K562 (cell line): Measurements from ENCODE around the gene DNASE1L1. TPM values are rescaled to one million over a fixed set of nuclear protein-coding genes. Genes with fewer than 3 reads are reported as not detected.

Source experiments
- ATAC-seq: fragments of 200-7000 bp; cut with Tn5 transposase; 3 replicates; pipeline ENCODE4 v1.9.1; 2020; ENCODE audit warnings: moderate library complexity
- BruUV-seq: library from RNA; stranded (reverse); fragments of 400-500 nt; replicated peaks from 2 replicates; lab custom pipeline; 2021; lab: Mats Ljungman, UMichigan
- CTCF ChIA-PET: fragments of 300-600 bp; formaldehyde crosslinking; extraction: SDS; loops from one replicate; lab custom pipeline; 2021; ENCODE audit warnings: low intra/inter-chr PET ratio; lab: Yijun Ruan, JAX
- POLR2A ChIA-PET: fragments of 300-600, 350-650 bp; sonication (Branson Sonifier 250); formaldehyde crosslinking; extraction: SDS; loops from one replicate; lab custom pipeline; 2021; ENCODE audit warnings: antibody characterized with exemption, inconsistent platforms; lab: Yijun Ruan, JAX
- DNase-seq, 4 experiments: peaks; one replicate each; pipeline versions ENCODE4 v3.0.0 to v3.0.0-alpha.2; 2011 to 2018; ENCODE audit warnings: low spot score in 3 of 4, mixed read lengths in 3 of 4; ENCODE audit errors: extremely low read depth in 1 of 4
- FAIRE-seq: peaks from 2 replicates; lab custom pipeline; 2011; peaks lifted over from hg19 to GRCh38; lab: Jason Lieb, UNC
- H2AFZ ChIP-seq: 2 replicates; pipeline ENCODE4 v1.6.0; 2011; ENCODE audit warnings: low read depth, low read length, control low read depth, inconsistent platforms
- H3K27ac ChIP-seq: fragments of 200-600 bp; 3 replicates; pipeline ENCODE4 v1.8.0; 2011; ENCODE audit warnings: low read depth, mild to moderate bottlenecking, control low read depth, inconsistent platforms, low read length, moderate library complexity, mixed read lengths; ENCODE audit errors: extremely low read depth
- H3K27me3 ChIP-seq, 2 experiments: fragments of 300-600 bp in 1 of 2; 2 replicates in 1 of 2; 3 replicates in 1 of 2; pipeline versions ENCODE4 v1.6.0 to v1.8.0; 2011; ENCODE audit warnings: inconsistent platforms in 2 of 2, low read length in 2 of 2, mild to moderate bottlenecking in 1 of 2, mixed read lengths in 1 of 2, moderate library complexity in 1 of 2; ENCODE audit not compliant: control insufficient read depth in 2 of 2, insufficient read depth in 2 of 2
- H3K36me3 ChIP-seq: fragments of 300-600 bp; 3 replicates; pipeline ENCODE4 v1.8.0; 2011; ENCODE audit warnings: mild to moderate bottlenecking, low read length, inconsistent platforms; ENCODE audit not compliant: control insufficient read depth, insufficient read depth
- H3K4me1 ChIP-seq, 2 experiments: fragments of 200-600 bp in 1 of 2; replicated peaks in 1 of 2; 2 replicates in 1 of 2; 3 replicates in 1 of 2; pipeline versions ENCODE4 v1.5.1 to v1.8.0; 2011; ENCODE audit warnings: inconsistent platforms in 2 of 2, low read length in 2 of 2, mild to moderate bottlenecking in 1 of 2, mixed read lengths in 1 of 2, moderate library complexity in 1 of 2; ENCODE audit not compliant: control insufficient read depth in 2 of 2, insufficient read depth in 2 of 2
- H3K4me2 ChIP-seq: 2 replicates; pipeline ENCODE4 v1.6.1; 2011; ENCODE audit warnings: low read length, control low read depth, inconsistent platforms, mixed read lengths; ENCODE audit not compliant: insufficient read depth
- H3K4me3 ChIP-seq: fragments of 200-600 bp; sonication (generic), shearing (Covaris generic); 2 replicates; pipeline ENCODE4 v1.5.1; 2016; ENCODE audit warnings: control low read depth, inconsistent platforms
- H3K79me2 ChIP-seq: fragments of 200-600 bp; 3 replicates; pipeline ENCODE4 v1.8.0; 2011; ENCODE audit warnings: low read length, inconsistent platforms; ENCODE audit not compliant: control insufficient read depth, insufficient read depth
- H3K9ac ChIP-seq, 2 experiments: 2 replicates each; pipeline versions ENCODE4 v1.6.0 to v1.6.1; 2011; ENCODE audit warnings: low read depth in 2 of 2, low read length in 2 of 2, control low read depth in 1 of 2, inconsistent platforms in 1 of 2, mild to moderate bottlenecking in 1 of 2, mixed read lengths in 1 of 2; ENCODE audit not compliant: insufficient read depth in 1 of 2
- H3K9me1 ChIP-seq: one replicate; pipeline ENCODE4 v1.6.0; 2011; ENCODE audit warnings: inconsistent platforms, mild to moderate bottlenecking, low read length, moderate library complexity; ENCODE audit not compliant: control insufficient read depth, insufficient read depth
- H3K9me3 ChIP-seq: replicated peaks from 2 replicates; pipeline ENCODE4 v1.5.1; 2011; ENCODE audit warnings: low read depth, low read length, inconsistent platforms; ENCODE audit not compliant: control insufficient read depth, insufficient read depth
- H4K20me1 ChIP-seq: replicated peaks from 2 replicates; pipeline ENCODE4 v1.6.1; 2011; ENCODE audit warnings: low read length, inconsistent platforms, mixed read lengths; ENCODE audit not compliant: control insufficient read depth, insufficient read depth
- CBFA2T3 ChIP-seq: fragments of 450-650 bp; IDR thresholded peaks from 2 replicates; pipeline ENCODE4 v1.6.1; 2017
- FOSL1 ChIP-seq: fragments of 200-800 bp; sonication (Bioruptor generic); conservative IDR thresholded peaks from 2 replicates; pipeline ENCODE4 v1.6.1; 2016; ENCODE audit warnings: missing genetic modification characterization, missing compliant biosample characterization
- FOXM1 ChIP-seq, 2 experiments: fragments of 450-650 bp in 1 of 2; sonication (generic) in 1 of 2; formaldehyde crosslinking in 1 of 2; IDR thresholded peaks; 2 replicates each; pipeline versions ENCODE4 v1.6.1 to v1.9.0; 2017 to 2022; ENCODE audit warnings: low read depth in 2 of 2, mild to moderate bottlenecking in 2 of 2, missing genetic modification reagents in 1 of 2, moderate library complexity in 1 of 2
- HNRNPL ChIP-seq: fragments of 200-400 bp; formaldehyde crosslinking; IDR thresholded peaks from 2 replicates; pipeline ENCODE4 v1.6.1; 2017; ENCODE audit warnings: low read depth, mild to moderate bottlenecking, low read length
- KDM5B ChIP-seq: fragments of 200-600 bp; sonication (generic); IDR thresholded peaks from 2 replicates; pipeline ENCODE4 v1.6.1; 2012; ENCODE audit warnings: low read depth, mild to moderate bottlenecking, moderate library complexity, low read length, control low read depth, inconsistent platforms; ENCODE audit not compliant: insufficient replicate concordance
- NR3C1 ChIP-seq: sonication (generic); formaldehyde crosslinking; IDR thresholded peaks from 2 replicates; pipeline ENCODE4 v1.8.1; 2022; ENCODE audit warnings: missing genetic modification reagents
- TEAD1 ChIP-seq, 2 experiments: fragments of 450-650 bp in 1 of 2; sonication (generic) in 1 of 2; formaldehyde crosslinking; IDR thresholded peaks; 2 replicates each; pipeline versions ENCODE4 v1.4.0 to v1.8.0; 2020 to 2022; ENCODE audit warnings: mild to moderate bottlenecking in 2 of 2, missing genetic modification reagents in 1 of 2
- ZBTB7A ChIP-seq: IDR thresholded peaks from 2 replicates; pipeline ENCODE4 v1.6.1; 2011; ENCODE audit warnings: low read depth, mild to moderate bottlenecking, low read length, moderate library complexity, borderline replicate concordance; ENCODE audit not compliant: control insufficient read depth
- ZNF699 ChIP-seq: fragments of 250-450 bp; sonication (Bioruptor Pico); IDR thresholded peaks from 2 replicates; pipeline ENCODE4 v1.8.0; 2021; ENCODE audit warnings: mild to moderate bottlenecking, moderate library complexity; ENCODE audit not compliant: insufficient replicate concordance
- WGBS: fragments of 100-300 bp; shearing (Covaris generic); methylation state at CpG from one replicate; pipeline ENCODE4 v1.1.6; 2016; ENCODE audit warnings: low coverage, mixed read lengths; ENCODE audit not compliant: insufficient coverage; ENCODE audit errors: missing lambda C conversion rate; 5-methylcytosine and 5-hydroxymethylcytosine counted together
- in situ Hi-C: fragments of 300-500 bp; cut with MboI; formaldehyde crosslinking; loops from 4 replicates; pipeline ENCODE4 v1.15.0; 2018; ENCODE audit warnings: inconsistent platforms, mixed read lengths
- intact Hi-C: fragments of 100-400 bp; cut with micrococcal nuclease; formaldehyde crosslinking; loops from 2 replicates; pipeline ENCODE4 v1.14.2; 2022
- polyA plus RNA-seq, 8 experiments: library from polyadenylated mRNA; depleted of rRNA in 4 of 8; stranded (reverse) in 5 of 8; unstranded in 3 of 8; fragments of >200 nt; fragmentation: Nextera tagmentation in 2 of 8; fragmentation: Illumina TruSeq in 1 of 8; extraction: Ambion mirVana in 2 of 8; extraction: Trizol in 1 of 8; gene quantifications; 2 replicates each; pipeline versions ENCODE4 v1.2.1 to v1.2.3, GENCODE V29; 2011 to 2014; ENCODE audit warnings: inconsistent platforms in 1 of 8, missing spikeins in 1 of 8
- total RNA-seq, 7 experiments: library from RNA; depleted of rRNA in 6 of 7; stranded (reverse); fragments of >200 nt in 6 of 7; fragmentation: Illumina TruSeq in 2 of 7; extraction: Trizol in 2 of 7; gene quantifications; 2 replicates each; pipeline versions ENCODE4 v1.2.1 to v1.2.3, GENCODE V29; 2011 to 2021; ENCODE audit warnings: low replicate concordance in 1 of 7
- TF ChIP-seq, protein P1 (sequence below): fragments of 450-650 bp; IDR thresholded peaks from 2 replicates; pipeline ENCODE4 v1.6.1; 2016; ENCODE audit warnings: mild to moderate bottlenecking
- TF ChIP-seq, protein P2 (sequence below), 3 experiments: IDR thresholded peaks in 2 of 3; conservative IDR thresholded peaks in 1 of 3; 2 replicates each; pipeline ENCODE4 v1.5.1; 2011 to 2012; ENCODE audit warnings: low read length in 3 of 3, mild to moderate bottlenecking in 3 of 3, control low read depth in 2 of 3, improper control_type of control experiment in 1 of 3, inconsistent platforms in 1 of 3, low read depth in 1 of 3, mixed read lengths in 1 of 3, moderate library complexity in 1 of 3; ENCODE audit not compliant: insufficient read depth in 2 of 3
- TF ChIP-seq, protein P3 (sequence below): sonication (generic); formaldehyde crosslinking; IDR thresholded peaks from 2 replicates; pipeline ENCODE4 v1.8.1; 2023; ENCODE audit warnings: mild to moderate bottlenecking, missing genetic modification reagents

DNASE1L1 gene
- total and polyA plus RNA-seq, 9 of the 15 experiments (the other 6 are each of a cell fraction or from before 2014, with no cell fraction given), result 0.73 to 12.6 (median 7.9) TPM

DNA sequence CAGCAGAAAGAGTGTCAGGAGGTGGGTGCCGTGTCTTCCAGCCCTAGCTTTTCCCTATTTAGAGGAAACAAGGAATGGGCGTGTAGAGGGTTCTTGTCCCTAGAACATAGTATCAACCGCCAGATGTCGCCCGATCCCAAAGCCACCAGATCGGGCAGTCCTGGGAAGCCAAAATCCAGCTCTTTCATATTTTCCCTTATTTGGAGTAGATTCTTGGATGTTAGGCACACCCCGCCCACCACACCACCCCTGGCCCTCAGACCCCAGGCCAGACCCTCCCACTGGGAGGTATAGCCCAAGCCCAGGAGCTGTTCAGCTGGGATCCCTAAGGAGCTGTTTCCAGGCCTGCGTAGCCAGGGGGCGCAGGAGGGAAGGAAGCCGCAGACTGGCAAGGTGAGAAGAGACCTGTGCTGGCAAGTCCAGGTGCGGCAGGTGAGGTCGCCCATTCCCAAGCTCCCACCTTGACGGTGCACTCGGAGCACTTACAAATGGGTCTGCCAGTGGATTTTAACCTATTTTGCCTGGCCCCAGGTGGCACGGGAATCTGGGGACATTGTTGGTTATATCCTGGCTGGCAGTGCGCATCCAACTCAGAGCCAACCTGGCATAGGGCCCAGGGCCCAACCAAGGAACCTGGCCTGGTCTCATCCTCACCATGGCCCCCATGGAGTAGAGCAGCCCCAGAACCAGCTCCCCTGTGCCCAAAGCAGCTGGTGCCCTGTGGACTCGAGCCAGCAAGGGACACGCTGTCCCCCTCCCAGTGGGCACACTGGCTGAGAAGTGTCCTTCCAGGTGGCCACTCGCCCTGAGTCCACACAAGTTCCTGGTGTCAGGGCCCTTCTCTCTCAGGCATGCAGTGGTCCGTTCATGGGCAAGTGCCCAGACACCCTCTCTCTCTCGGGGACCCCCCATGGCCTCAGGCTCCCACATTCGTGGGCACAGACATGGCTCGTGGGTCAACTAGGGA, 35.4 kb downstream of the DNASE1L1 start:
- Histone ChIP-seq H3K27ac (peak overlapping the region; percentile 21; the same call in 2 of the 3 replicates), H4K20me1 (no peaks in the 10 kb centered on the region), H2AFZ (peak overlapping the region; percentile 69), H3K9me3 (no peaks in the 10 kb centered on the region), H3K4me1 (peaks cover 17 to 75% of the 10 kb centered on the region in 2 experiments; a peak in 4 of 5 replicates), H3K9ac (peak overlapping the region; percentile 59 to 88; a peak in 3 of 4 replicates), H3K36me3 (peaks cover 4% of the 10 kb centered on the region; the same call in 2 of the 3 replicates), H3K4me2 (peak overlapping the region; percentile 66), H3K9me1 (no peaks in the 10 kb centered on the region), H3K4me3 (peak overlapping the region; percentile 8), H3K27me3 (no peaks in the 10 kb centered on the region), H3K79me2 (peaks cover 28% of the 10 kb centered on the region)
- no TSS peak for BruUV-seq
- ChIA-PET CTCF (interaction anchor here (1.1 to 4.5 kb wide), 2 partner anchors 11 to 161 kb away, joined by 4 to 63 read pairs; no protein-coding TSS in a partner anchor), POLR2A (interaction anchor here (0.6 to 1.4 kb wide), 7 partner anchors 10 to 1420 kb away, joined by 3 to 19 read pairs (median 3); partner anchors contain the start of gene RPL10)
- intact Hi-C loops, result loop anchor here (1.0 to 10.0 kb wide), 3 partner anchors 121 to 444 kb away; partner anchors contain the start of gene SLC10A3
- DNase-seq (peak in 2 of 4 experiments; percentile 43 to 75), ATAC-seq (no peak), FAIRE-seq (peak; percentile 87)
- 20% methylated on average over 14 of the region's 23 CpGs for WGBS
- in situ Hi-C loops, result loop anchor here (10.0 kb wide), 1 partner anchor 161 kb away; no protein-coding TSS in a partner anchor
- TF ChIP-seq KDM5B (peak; percentile 42), FOXM1 (IDR thresholded peaks at IDR 0.05; ENCODE audit: low read depth) (no peak), FOXM1 (CRISPR knock-in tag; IDR thresholded peaks at IDR 0.05; ENCODE audit: low read depth) (no peak), CBFA2T3 (no peak), FOSL1 (tag) (no peak), TEAD1 (CRISPR knock-in tag; IDR thresholded peaks at IDR 0.05) (0 out of 4 replicates have a peak, but pooled peaks of 1 of the 2 experiments have one; percentile 37), ZNF699 (CRISPR knock-in tag) (no peak), HNRNPL (0 out of 2 replicates have a peak, but pooled peaks have one; percentile 13), NR3C1 (CRISPR knock-in tag) (0 out of 2 replicates have a peak, but pooled peaks have one; percentile 32), ZBTB7A (peak; percentile 44; the same call in 1 of the 2 replicates)
- TF ChIP-seq, protein P1, sequence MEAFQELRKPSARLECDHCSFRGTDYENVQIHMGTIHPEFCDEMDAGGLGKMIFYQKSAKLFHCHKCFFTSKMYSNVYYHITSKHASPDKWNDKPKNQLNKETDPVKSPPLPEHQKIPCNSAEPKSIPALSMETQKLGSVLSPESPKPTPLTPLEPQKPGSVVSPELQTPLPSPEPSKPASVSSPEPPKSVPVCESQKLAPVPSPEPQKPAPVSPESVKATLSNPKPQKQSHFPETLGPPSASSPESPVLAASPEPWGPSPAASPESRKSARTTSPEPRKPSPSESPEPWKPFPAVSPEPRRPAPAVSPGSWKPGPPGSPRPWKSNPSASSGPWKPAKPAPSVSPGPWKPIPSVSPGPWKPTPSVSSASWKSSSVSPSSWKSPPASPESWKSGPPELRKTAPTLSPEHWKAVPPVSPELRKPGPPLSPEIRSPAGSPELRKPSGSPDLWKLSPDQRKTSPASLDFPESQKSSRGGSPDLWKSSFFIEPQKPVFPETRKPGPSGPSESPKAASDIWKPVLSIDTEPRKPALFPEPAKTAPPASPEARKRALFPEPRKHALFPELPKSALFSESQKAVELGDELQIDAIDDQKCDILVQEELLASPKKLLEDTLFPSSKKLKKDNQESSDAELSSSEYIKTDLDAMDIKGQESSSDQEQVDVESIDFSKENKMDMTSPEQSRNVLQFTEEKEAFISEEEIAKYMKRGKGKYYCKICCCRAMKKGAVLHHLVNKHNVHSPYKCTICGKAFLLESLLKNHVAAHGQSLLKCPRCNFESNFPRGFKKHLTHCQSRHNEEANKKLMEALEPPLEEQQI, result no peak
- TF ChIP-seq, protein P2, sequence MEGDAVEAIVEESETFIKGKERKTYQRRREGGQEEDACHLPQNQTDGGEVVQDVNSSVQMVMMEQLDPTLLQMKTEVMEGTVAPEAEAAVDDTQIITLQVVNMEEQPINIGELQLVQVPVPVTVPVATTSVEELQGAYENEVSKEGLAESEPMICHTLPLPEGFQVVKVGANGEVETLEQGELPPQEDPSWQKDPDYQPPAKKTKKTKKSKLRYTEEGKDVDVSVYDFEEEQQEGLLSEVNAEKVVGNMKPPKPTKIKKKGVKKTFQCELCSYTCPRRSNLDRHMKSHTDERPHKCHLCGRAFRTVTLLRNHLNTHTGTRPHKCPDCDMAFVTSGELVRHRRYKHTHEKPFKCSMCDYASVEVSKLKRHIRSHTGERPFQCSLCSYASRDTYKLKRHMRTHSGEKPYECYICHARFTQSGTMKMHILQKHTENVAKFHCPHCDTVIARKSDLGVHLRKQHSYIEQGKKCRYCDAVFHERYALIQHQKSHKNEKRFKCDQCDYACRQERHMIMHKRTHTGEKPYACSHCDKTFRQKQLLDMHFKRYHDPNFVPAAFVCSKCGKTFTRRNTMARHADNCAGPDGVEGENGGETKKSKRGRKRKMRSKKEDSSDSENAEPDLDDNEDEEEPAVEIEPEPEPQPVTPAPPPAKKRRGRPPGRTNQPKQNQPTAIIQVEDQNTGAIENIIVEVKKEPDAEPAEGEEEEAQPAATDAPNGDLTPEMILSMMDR (IDR thresholded peaks at IDR 0.05 in 2 of 3, conservative IDR thresholded peaks at IDR 0.05 in 1 of 3; ENCODE audit: insufficient read depth in 2 of 3, low read depth in 1 of 3, low read length in 3 of 3), result peak; percentile 65 to 91 (median 79); a peak in 4 of 6 replicates
- TF ChIP-seq, protein P3, sequence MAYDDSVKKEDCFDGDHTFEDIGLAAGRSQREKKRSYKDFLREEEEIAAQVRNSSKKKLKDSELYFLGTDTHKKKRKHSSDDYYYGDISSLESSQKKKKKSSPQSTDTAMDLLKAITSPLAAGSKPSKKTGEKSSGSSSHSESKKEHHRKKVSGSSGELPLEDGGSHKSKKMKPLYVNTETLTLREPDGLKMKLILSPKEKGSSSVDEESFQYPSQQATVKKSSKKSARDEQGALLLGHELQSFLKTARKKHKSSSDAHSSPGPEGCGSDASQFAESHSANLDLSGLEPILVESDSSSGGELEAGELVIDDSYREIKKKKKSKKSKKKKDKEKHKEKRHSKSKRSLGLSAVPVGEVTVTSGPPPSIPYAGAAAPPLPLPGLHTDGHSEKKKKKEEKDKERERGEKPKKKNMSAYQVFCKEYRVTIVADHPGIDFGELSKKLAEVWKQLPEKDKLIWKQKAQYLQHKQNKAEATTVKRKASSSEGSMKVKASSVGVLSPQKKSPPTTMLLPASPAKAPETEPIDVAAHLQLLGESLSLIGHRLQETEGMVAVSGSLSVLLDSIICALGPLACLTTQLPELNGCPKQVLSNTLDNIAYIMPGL (CRISPR knock-in tag), result no peak
